H1 (cell line): Measurements from ENCODE around the gene PID1. TPM values are rescaled to one million over a fixed set of nuclear protein-coding genes. Genes with fewer than 3 reads are reported as not detected.

Experiments used
- CTCF ChIA-PET: fragments of 300-600 bp; sonication (Branson Sonifier 250); formaldehyde crosslinking; loops from one replicate; lab custom pipeline; 2021; ENCODE audit not compliant: partially characterized antibody; lab: Charles Lee
- POLR2A ChIA-PET: fragments of 300-600 bp; sonication (Branson Sonifier 250); formaldehyde crosslinking; loops from one replicate; lab custom pipeline; 2021; ENCODE audit warnings: inconsistent platforms; ENCODE audit not compliant: partially characterized antibody; lab: Charles Lee
- DNase-seq, 2 experiments: peaks; one replicate each; pipeline versions ENCODE4 v3.0.0 to v3.0.0-alpha.2; 2010 to 2022; ENCODE audit warnings: low spot score in 2 of 2, low read depth in 1 of 2, mixed read lengths in 1 of 2
- FAIRE-seq: peaks from 2 replicates; lab custom pipeline; 2011; peaks lifted over from hg19 to GRCh38; lab: Jason Lieb, UNC
- H2AFZ ChIP-seq: 2 replicates; pipeline ENCODE4 v1.8.1; 2012; ENCODE audit warnings: low read length, inconsistent platforms
- H2AK5ac ChIP-seq: 2 replicates; pipeline ENCODE4 v1.6.1; 2013; ENCODE audit warnings: low read depth, low read length
- H2BK120ac ChIP-seq: replicated peaks from 2 replicates; pipeline ENCODE3; 2013; ENCODE audit warnings: low read depth, low read length, inconsistent platforms
- H2BK12ac ChIP-seq: 2 replicates; pipeline ENCODE4 v1.6.1; 2013; ENCODE audit warnings: low read depth, low read length
- H2BK15ac ChIP-seq: 2 replicates; pipeline ENCODE4 v1.6.1; 2013; ENCODE audit warnings: low read length
- H2BK20ac ChIP-seq: 2 replicates; pipeline ENCODE4 v1.6.1; 2013; ENCODE audit warnings: low read length
- H2BK5ac ChIP-seq: 2 replicates; pipeline ENCODE4 v1.6.1; 2013; ENCODE audit warnings: low read depth, low read length
- H3K14ac ChIP-seq: 2 replicates; pipeline ENCODE4 v1.6.1; 2013; ENCODE audit warnings: inconsistent platforms; ENCODE audit not compliant: insufficient read length
- H3K18ac ChIP-seq: 2 replicates; pipeline ENCODE4 v1.6.1; 2013; ENCODE audit warnings: low read length; ENCODE audit errors: extremely low read depth
- H3K23ac ChIP-seq: 2 replicates; pipeline ENCODE4 v1.6.1; 2013; ENCODE audit warnings: inconsistent platforms; ENCODE audit not compliant: insufficient read length
- H3K23me2 ChIP-seq: 2 replicates; pipeline ENCODE4 v1.6.1; 2013; ENCODE audit warnings: low read depth, low read length
- H3K27ac ChIP-seq: 2 replicates; pipeline ENCODE4 v1.6.1; 2011; ENCODE audit warnings: low read depth, low read length, inconsistent platforms
- H3K27me3 ChIP-seq, 4 experiments: replicated peaks in 1 of 4; 1 replicate in 1 of 4; 2 replicates in 3 of 4; pipeline versions ENCODE4 v1.6.1 to v1.8.1; 2011 to 2013; ENCODE audit warnings: low read length in 3 of 4, mild to moderate bottlenecking in 3 of 4, inconsistent platforms in 2 of 4, mixed read lengths in 2 of 4, moderate library complexity in 1 of 4; ENCODE audit not compliant: control insufficient read depth in 3 of 4, insufficient read depth in 3 of 4; ENCODE audit errors: extremely low read depth in 1 of 4
- H3K36me3 ChIP-seq, 4 experiments: 2 replicates each; pipeline versions ENCODE4 v1.6.1 to v1.8.1; 2011 to 2013; ENCODE audit warnings: mild to moderate bottlenecking in 4 of 4, low read length in 3 of 4, moderate library complexity in 2 of 4, control low read depth in 1 of 4, inconsistent platforms in 1 of 4; ENCODE audit not compliant: insufficient read depth in 4 of 4, control insufficient read depth in 2 of 4
- H3K4ac ChIP-seq: replicated peaks from 2 replicates; pipeline ENCODE3; 2013; ENCODE audit warnings: low read length, low read depth, mixed read lengths, inconsistent platforms; ENCODE audit not compliant: insufficient read length
- H3K4me1 ChIP-seq, 4 experiments: replicated peaks in 1 of 4; 1 replicate in 1 of 4; 2 replicates in 3 of 4; pipeline versions ENCODE4 v1.6.1 to v1.8.1; 2011 to 2013; ENCODE audit warnings: low read length in 3 of 4, inconsistent platforms in 2 of 4, mixed read lengths in 1 of 4; ENCODE audit not compliant: insufficient read depth in 4 of 4, control insufficient read depth in 3 of 4
- H3K4me2 ChIP-seq, 2 experiments: 2 replicates each; pipeline versions ENCODE4 v1.6.1 to v1.8.1; 2011 to 2013; ENCODE audit warnings: low read depth in 2 of 2, low read length in 2 of 2, control low read depth in 1 of 2, inconsistent platforms in 1 of 2, mild to moderate bottlenecking in 1 of 2; ENCODE audit not compliant: insufficient read depth in 1 of 2
- H3K4me3 ChIP-seq, 4 experiments: fragments of 200-600, 300-600 bp in 1 of 4; sonication (generic), shearing (Covaris generic), sonication (Bioruptor Twin) in 1 of 4; 2 replicates each; pipeline versions ENCODE4 v1.5.1 to v1.8.1; 2011 to 2016; ENCODE audit warnings: low read length in 4 of 4, low read depth in 3 of 4, control low read depth in 2 of 4, inconsistent platforms in 2 of 4, mild to moderate bottlenecking in 2 of 4, mixed read lengths in 1 of 4, moderate library complexity in 1 of 4; ENCODE audit not compliant: insufficient read depth in 2 of 4; ENCODE audit errors: extremely low read depth in 1 of 4
- H3K56ac ChIP-seq: replicated peaks from 2 replicates; pipeline ENCODE3; 2013; ENCODE audit warnings: low read depth, mild to moderate bottlenecking, mixed read lengths, low read length, inconsistent platforms; ENCODE audit not compliant: insufficient read length
- H3K79me1 ChIP-seq: 2 replicates; pipeline ENCODE4 v1.6.1; 2013; ENCODE audit warnings: low read depth, low read length, control low read depth
- H3K79me2 ChIP-seq, 2 experiments: 2 replicates each; pipeline versions ENCODE4 v1.6.1 to v1.8.1; 2012 to 2013; ENCODE audit warnings: low read length in 2 of 2, mild to moderate bottlenecking in 2 of 2, inconsistent platforms in 1 of 2; ENCODE audit not compliant: insufficient read depth in 2 of 2, control insufficient read depth in 1 of 2
- H3K9ac ChIP-seq, 4 experiments: replicated peaks in 1 of 4; 1 replicate in 1 of 4; 2 replicates in 3 of 4; pipeline versions ENCODE4 v1.6.1 to v1.8.1; 2011 to 2013; ENCODE audit warnings: low read depth in 3 of 4, low read length in 3 of 4, control low read depth in 2 of 4, mild to moderate bottlenecking in 2 of 4, moderate library complexity in 2 of 4, inconsistent platforms in 1 of 4; ENCODE audit errors: extremely low read depth in 1 of 4
- H3K9me3 ChIP-seq, 2 experiments: 2 replicates each; pipeline versions ENCODE4 v1.6.1 to v1.8.1; 2012 to 2013; ENCODE audit warnings: mild to moderate bottlenecking in 2 of 2, moderate library complexity in 2 of 2, control low read depth in 1 of 2, inconsistent platforms in 1 of 2, low read depth in 1 of 2, low read length in 1 of 2, mixed read lengths in 1 of 2; ENCODE audit not compliant: insufficient read depth in 2 of 2
- H4K20me1 ChIP-seq, 2 experiments: replicated peaks in 1 of 2; 2 replicates each; pipeline versions ENCODE3 to v1.8.1; 2011 to 2013; ENCODE audit warnings: inconsistent platforms in 2 of 2, low read length in 2 of 2, mild to moderate bottlenecking in 1 of 2; ENCODE audit not compliant: insufficient read depth in 2 of 2, control insufficient read depth in 1 of 2
- H4K5ac ChIP-seq: 2 replicates; pipeline ENCODE4 v1.6.1; 2013; ENCODE audit warnings: low read length, low read depth, mixed read lengths, inconsistent platforms; ENCODE audit not compliant: insufficient read length
- H4K8ac ChIP-seq: 2 replicates; pipeline ENCODE4 v1.8.0; 2013; ENCODE audit warnings: mild to moderate bottlenecking, moderate library complexity, low read length, inconsistent platforms; ENCODE audit not compliant: insufficient read depth; ENCODE audit errors: extremely low read depth
- H4K91ac ChIP-seq: replicated peaks from 2 replicates; pipeline ENCODE3; 2013; ENCODE audit warnings: low read length, mixed read lengths, inconsistent platforms; ENCODE audit not compliant: insufficient read length
- KDM1A ChIP-seq: fragments of 200-600, 300-600 bp; sonication (generic); IDR thresholded peaks from 2 replicates; pipeline ENCODE4 v1.7.1; 2016; ENCODE audit warnings: mild to moderate bottlenecking, low read length, borderline replicate concordance
- TBP ChIP-seq: IDR thresholded peaks from 2 replicates; pipeline ENCODE4 v1.6.1; 2011; ENCODE audit warnings: low read depth, low read length, improper control_type of control experiment
- WGBS, 2 experiments: shearing (Covaris generic) in 1 of 2; methylation state at CpG; one replicate each; pipeline versions ENCODE4 v1.1.6 to v1.1.7; 2013 to 2015; ENCODE audit warnings: low lambda C conversion rate in 2 of 2, mixed read lengths in 2 of 2, inconsistent platforms in 1 of 2, low coverage in 1 of 2, missing lambda C conversion rate in 1 of 2; ENCODE audit not compliant: insufficient replicate concordance in 2 of 2, insufficient coverage in 1 of 2, insufficient read length in 1 of 2; ENCODE audit errors: extremely low coverage in 1 of 2, missing lambda C conversion rate in 1 of 2; 5-methylcytosine and 5-hydroxymethylcytosine counted together
- polyA plus RNA-seq, 7 experiments: library from polyadenylated mRNA; depleted of rRNA in 3 of 7; stranded (reverse) in 5 of 7; unstranded in 2 of 7; fragments of >200 nt in 5 of 7; fragments of 200-250 nt in 2 of 7; gene quantifications; 1 replicate in 5 of 7; 2 replicates in 1 of 7; 4 replicates in 1 of 7; pipeline versions ENCODE4 v1.2.1 to v1.2.3, GENCODE V29; 2011 to 2013; ENCODE audit warnings: missing spikeins in 2 of 7, mixed read lengths in 2 of 7
- total RNA-seq: library from RNA; stranded (reverse); fragmentation: NEBNext Ultra II Directional; extraction: Animal tissue kit (Norgen Biotek cat#: 25700); gene quantifications from 2 replicates; pipeline ENCODE4 v1.2.1, GENCODE V29; 2021

The PID1 gene
- total and polyA plus RNA-seq, 2 of the 8 experiments (the other 6 are each of a cell fraction or from before 2014, with no cell fraction given): 1.5 to 3.3 TPM

DNA sequence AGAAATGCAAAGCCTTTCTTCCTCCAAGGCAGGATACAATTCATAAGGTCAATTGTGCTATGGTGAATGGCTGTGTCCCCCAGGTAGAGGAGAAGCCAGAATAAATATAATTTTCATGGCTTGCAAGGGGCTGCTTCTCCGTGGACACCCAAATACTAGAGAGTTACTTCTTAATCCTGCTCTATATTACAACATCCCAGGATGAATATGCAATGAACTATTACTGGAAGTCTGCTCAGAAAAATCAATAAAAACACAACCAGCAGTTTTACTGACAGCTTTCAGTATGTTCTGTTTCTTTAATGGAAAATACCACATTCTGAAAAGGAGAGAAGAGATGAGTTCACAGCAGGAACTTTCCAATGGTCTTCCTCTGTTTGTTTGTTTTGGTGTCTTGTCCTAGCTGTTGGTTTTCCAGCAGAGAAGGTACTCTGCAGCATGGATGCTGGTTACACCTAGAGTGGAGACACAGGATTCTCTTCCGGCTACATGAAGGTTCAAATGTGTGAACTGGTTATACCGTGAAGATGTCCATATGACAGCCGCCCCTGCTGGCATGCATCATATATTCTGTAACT is 213.0 kb downstream of the PID1 start:
- H4K91ac ChIP-seq: no peak overlapping the region

More for the DNA sequence above, 213.0 kb downstream of the PID1 start:
- no peak overlapping the region for H2BK15ac ChIP-seq
- CTCF ChIA-PET: interaction anchor here (0.6 to 1.1 kb wide), 2 partner anchors 15 to 174 kb away, joined by 3 to 5 read pairs; no protein-coding TSS in a partner anchor
- no peak overlapping the region for H2BK20ac ChIP-seq
- H3K56ac ChIP-seq: no peak overlapping the region
- H3K36me3 ChIP-seq: no peaks in the 10 kb centered on the region
- no peak overlapping the region for H3K14ac ChIP-seq
- no peak overlapping the region for H3K27ac ChIP-seq
- WGBS, 2 experiments: 93% methylated on average over 4 of the region's 4 CpGs; no CpG with 5 or more reads in 1 of the 2 experiments
- no peak overlapping the region for H2BK120ac ChIP-seq
- no peaks in the 10 kb centered on the region for H3K79me1 ChIP-seq
- no peak for TF ChIP-seq KDM1A
- no peak for TF ChIP-seq TBP
- H3K4me1 ChIP-seq: peaks cover 0 to 2% (median 0%) of the 10 kb centered on the region in 4 experiments; a peak in 1 of 7 replicates
- H2BK12ac ChIP-seq: no peak overlapping the region
- no peak overlapping the region for H2AK5ac ChIP-seq
- no peak overlapping the region for H3K23ac ChIP-seq
- no peak overlapping the region for H3K18ac ChIP-seq
- DNase-seq: no peak
- H3K27me3 ChIP-seq: no peaks in the 10 kb centered on the region
- H2AFZ ChIP-seq: no peak overlapping the region
- H4K5ac ChIP-seq: no peak overlapping the region
- POLR2A ChIA-PET: no interaction called here
- no peak overlapping the region for H2BK5ac ChIP-seq
- H3K4me2 ChIP-seq: no peak overlapping the region
- H3K9ac ChIP-seq: no peak overlapping the region
- no peak overlapping the region for H3K4ac ChIP-seq
- no peak for FAIRE-seq
- no peaks in the 10 kb centered on the region for H3K9me3 ChIP-seq
- H3K79me2 ChIP-seq: no peaks in the 10 kb centered on the region
- no peaks in the 10 kb centered on the region for H3K23me2 ChIP-seq
- no peak overlapping the region for H3K4me3 ChIP-seq
- no peaks in the 10 kb centered on the region for H4K20me1 ChIP-seq
- H4K8ac ChIP-seq: no peak overlapping the region
